AG10803 (cell line): ENCODE measurements around the gene PRPF19.
A peak's percentile ranks its signal among the peaks of the same experiment; 100 is the strongest.

ENCODE experiments used
- DNase-seq: peaks from one replicate; pipeline ENCODE4 v3.0.0; 2010; ENCODE audit warnings: low read depth
- H3K4me3 ChIP-seq: 2 replicates; pipeline ENCODE4 v1.5.1; 2011; ENCODE audit warnings: mild to moderate bottlenecking, low read length, control low read depth
- CTCF ChIP-seq: conservative IDR thresholded peaks from 2 replicates; pipeline ENCODE4 v1.5.1; 2011; ENCODE audit warnings: mild to moderate bottlenecking, low read length, control low read depth, inconsistent platforms

The PRPF19 gene

GRCh38 chr11:60872124-60872960, 34.0 kb downstream of the PRPF19 start:
- no peak overlapping the region for H3K4me3 ChIP-seq
- no peak for TF ChIP-seq CTCF
- peak; percentile 80 for DNase-seq

DNA sequence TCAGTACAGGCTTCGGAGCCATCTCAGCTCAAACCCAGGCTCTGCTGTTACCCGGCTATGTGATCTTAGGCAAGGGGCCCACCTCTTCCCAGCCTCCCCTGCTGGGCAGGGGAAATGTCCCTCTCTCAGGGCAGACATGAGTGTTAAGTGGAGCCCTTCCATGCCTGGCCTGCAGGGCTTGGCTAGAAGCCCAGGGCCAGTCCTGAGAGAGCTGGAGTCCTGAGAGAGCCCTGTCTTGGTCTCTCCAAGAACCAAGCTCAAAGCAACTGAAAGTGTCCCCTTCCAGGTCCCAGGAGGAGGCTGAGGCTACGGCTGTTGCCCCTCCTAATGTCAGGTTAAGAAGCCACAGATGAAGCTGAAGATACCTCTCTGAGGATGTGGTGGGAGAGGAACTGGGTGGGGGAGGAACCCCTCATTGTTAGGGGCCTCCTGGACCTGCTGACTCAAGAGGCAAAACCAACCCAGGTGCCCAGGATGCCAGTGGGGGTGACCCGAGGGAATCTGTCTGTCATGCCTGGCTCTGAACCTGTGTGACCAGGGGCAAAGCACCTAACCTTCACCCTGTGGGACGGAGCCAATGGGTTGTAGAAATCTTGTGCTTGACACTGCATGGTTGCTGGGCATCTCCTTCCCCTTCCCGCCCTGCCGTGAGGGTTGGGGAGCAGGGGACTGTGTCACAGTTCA, 34.9 kb downstream of the PRPF19 start:
- peak; percentile 36 for DNase-seq
- H3K4me3 ChIP-seq = no peak overlapping the region
- peak; percentile 29 for TF ChIP-seq CTCF

- no peak for TF ChIP-seq CTCF
- no peak for DNase-seq
- H3K4me3 ChIP-seq = no peak overlapping the region
These were observed 35.5 kb downstream of the PRPF19 start for GRCh38 chr11:60870733-60871377.

DNA sequence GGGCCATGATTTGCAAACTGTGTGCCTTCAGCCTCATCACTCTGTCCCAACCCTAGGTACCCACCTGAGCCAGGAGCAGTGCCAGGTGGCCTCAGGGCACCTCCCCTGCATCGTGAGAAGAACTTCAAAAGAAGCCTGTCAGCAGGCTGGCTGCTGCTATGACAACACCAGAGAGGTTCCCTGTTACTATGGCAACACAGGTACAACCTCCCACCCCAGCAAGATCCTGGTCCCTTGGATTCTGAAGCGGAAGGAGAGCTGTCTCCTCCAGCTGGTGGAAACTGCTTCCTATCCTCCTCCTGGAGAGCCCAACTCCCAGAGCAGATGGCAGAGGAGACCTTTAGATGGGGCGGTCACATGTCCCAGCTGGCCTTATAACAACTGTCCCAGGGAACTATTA, 36.1 kb downstream of the PRPF19 start:
- DNase-seq = no peak
- no peak overlapping the region for H3K4me3 ChIP-seq
- TF ChIP-seq CTCF = no peak

- no peak for DNase-seq
- TF ChIP-seq CTCF = no peak
- no peak overlapping the region for H3K4me3 ChIP-seq
These were observed 36.9 kb downstream of the PRPF19 start for GRCh38 chr11:60869451-60869825.

DNA sequence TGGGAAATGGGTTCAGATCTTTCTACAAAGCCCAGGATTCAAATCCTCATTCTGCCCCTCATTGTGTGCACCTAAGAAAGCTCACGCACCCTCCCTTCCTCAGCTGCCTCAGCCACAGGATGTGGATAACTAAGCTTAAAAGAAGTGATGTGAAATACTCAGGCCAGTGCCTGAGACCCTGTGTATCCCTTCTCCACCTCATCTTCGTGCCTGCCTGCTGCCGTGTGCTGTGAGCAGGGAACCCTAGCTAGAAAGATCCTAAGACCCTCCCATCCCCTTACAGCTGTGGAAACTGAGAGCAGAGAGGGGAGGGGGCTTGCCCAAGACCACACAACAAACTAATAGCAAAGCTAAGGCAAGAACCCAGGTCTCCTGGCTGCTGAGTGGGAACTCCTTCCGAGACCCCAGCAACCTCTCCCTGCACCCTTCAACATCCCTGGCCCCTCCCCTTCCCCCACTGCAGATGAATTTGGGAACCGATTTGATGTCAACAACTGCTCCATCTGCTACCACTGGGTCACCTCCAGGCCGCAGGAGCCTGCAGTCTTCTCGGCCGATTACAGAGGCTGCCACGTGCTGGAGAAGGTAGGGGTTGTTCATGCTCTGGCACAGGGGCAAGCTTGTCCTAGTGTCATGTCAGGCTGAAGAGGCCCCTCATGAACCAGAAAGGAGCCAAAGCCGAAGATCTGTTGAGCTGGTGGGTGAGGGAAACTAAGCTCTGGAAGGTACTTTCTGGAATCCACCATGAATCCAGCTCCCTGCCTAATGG, 37.5 kb downstream of the PRPF19 start:
- no peak overlapping the region for H3K4me3 ChIP-seq
- no peak for DNase-seq
- no peak for TF ChIP-seq CTCF
